Colonic mucosa (tissue), 4 donors: ENCODE measurements around the gene PPP1R12B. TPM values are rescaled to one million over a fixed set of nuclear protein-coding genes. Genes with fewer than 3 reads are reported as not detected.
"Not testable (repeated sequence)": the region's sequence is repeated elsewhere in the genome, so short reads cannot be mapped to it uniquely, and the experiment has no call there.

Experiments used
- DNase-seq: peaks from one replicate; pipeline ENCODE4 v3.0.0-alpha.2; 2020
- H3K27ac ChIP-seq: fragments of 200-600 bp; one replicate; pipeline ENCODE4 v1.8.0; 2021
- H3K27me3 ChIP-seq: fragments of 200-600 bp; one replicate; pipeline ENCODE4 v1.8.0; 2021
- H3K36me3 ChIP-seq: fragments of 200-600 bp; one replicate; pipeline ENCODE4 v1.8.0; 2021
- H3K4me1 ChIP-seq: fragments of 200-600 bp; one replicate; pipeline ENCODE4 v1.8.0; 2021; ENCODE audit warnings: mild to moderate bottlenecking
- H3K4me3 ChIP-seq: fragments of 200-600 bp; one replicate; pipeline ENCODE4 v1.8.0; 2021
- H3K9ac ChIP-seq, 2 donors: one replicate each; pipeline ENCODE4 v1.7.0; 2013; ENCODE audit warnings: control low read depth in 2 of 2, low read depth in 2 of 2, low read length in 2 of 2
- H3K9me3 ChIP-seq: fragments of 200-600 bp; one replicate; pipeline ENCODE4 v1.8.0; 2021
- CTCF ChIP-seq: fragments of 200-600 bp; IDR thresholded peaks from one replicate; pipeline ENCODE4 v1.8.0; 2022; ENCODE audit warnings: antibody characterized with exemption, mild to moderate bottlenecking
- intact Hi-C: fragments of 100-400 bp; cut with DNase I; formaldehyde crosslinking; loops from one replicate; pipeline ENCODE4 v1.14.1; 2022
- total RNA-seq, 2 donors: library from RNA; stranded (reverse); fragmentation: NEBNext Ultra II Directional in 1 of 2; extraction: Animal tissue kit (Norgen Biotek cat#: 25700) in 1 of 2; gene quantifications; one replicate each; pipeline ENCODE4 v1.2.1, GENCODE V29; 2021
- donor health status: healthy.
- donor health status: DM: no; HTN: no; CAD: no.
- donor health status: DM: no; HTN: no; CAD: no.

The PPP1R12B gene
- total RNA-seq, 2 donors from 2014 or later, result 41.1 to 125 TPM

- peak overlapping the region; percentile 41 for H3K27ac ChIP-seq
- no peak for DNase-seq
- no peak overlapping the region for H3K9ac ChIP-seq
- H3K9me3 ChIP-seq, result no peaks in the 10 kb centered on the region
- H3K36me3 ChIP-seq, result peaks cover 6% of the 10 kb centered on the region
- H3K4me1 ChIP-seq, result no peaks in the 10 kb centered on the region
- H3K4me3 ChIP-seq, result no peak overlapping the region
- H3K27me3 ChIP-seq, result no peaks in the 10 kb centered on the region
- TF ChIP-seq CTCF, result no peak
- intact Hi-C loops, result no loop called here
Observed at GRCh38 chr1:202578001-202578504, 229.6 kb downstream of the PPP1R12B start.

- no peak overlapping the region for H3K9ac ChIP-seq
- H3K9me3 ChIP-seq, result no peaks in the 10 kb centered on the region
- no peak for DNase-seq
- H3K27ac ChIP-seq, result peak overlapping the region; percentile 41
- intact Hi-C loops, result no loop called here
- peaks cover 6% of the 10 kb centered on the region for H3K36me3 ChIP-seq
- H3K4me3 ChIP-seq, result no peak overlapping the region
- TF ChIP-seq CTCF, result no peak
- H3K4me1 ChIP-seq, result no peaks in the 10 kb centered on the region
- no peaks in the 10 kb centered on the region for H3K27me3 ChIP-seq
Observed at GRCh38 chr1:202578565-202578964, 230.1 kb downstream of the PPP1R12B start.

GRCh38 chr1:202579806-202580205 is 231.3 kb downstream of the PPP1R12B start:
- intact Hi-C loops, result no loop called here
- DNase-seq, result no peak
- Histone ChIP-seq H3K36me3 (peaks cover 6% of the 10 kb centered on the region), H3K27me3 (no peaks in the 10 kb centered on the region), H3K4me3 (no peak overlapping the region), H3K4me1 (no peaks in the 10 kb centered on the region), H3K9ac (no peak overlapping the region), H3K9me3 (no peaks in the 10 kb centered on the region), H3K27ac (peak overlapping the region; percentile 41)
- no peak for TF ChIP-seq CTCF

GRCh38 chr1:202580619-202581018 is 232.1 kb downstream of the PPP1R12B start:
- Histone ChIP-seq H3K4me3 (no peak overlapping the region), H3K27me3 (no peaks in the 10 kb centered on the region), H3K4me1 (no peaks in the 10 kb centered on the region), H3K9me3 (no peaks in the 10 kb centered on the region), H3K27ac (no peak overlapping the region), H3K9ac (no peak overlapping the region), H3K36me3 (peaks cover 6% of the 10 kb centered on the region)
- no peak for TF ChIP-seq CTCF
- intact Hi-C loops, result no loop called here
- DNase-seq, result no peak

- H3K9me3 ChIP-seq, H3K27me3 ChIP-seq, H3K36me3 ChIP-seq, DNase-seq, H3K9ac ChIP-seq, H3K4me3 ChIP-seq, H3K4me1 ChIP-seq, H3K27ac ChIP-seq, intact Hi-C loops: not testable (repeated sequence)
Observed at GRCh38 chr1:202582350-202582749, 233.9 kb downstream of the PPP1R12B start.

- H3K4me3 ChIP-seq, result no peak overlapping the region
- TF ChIP-seq CTCF, result no peak
- intact Hi-C loops, result no loop called here
- no peak for DNase-seq
- H3K27me3 ChIP-seq, result no peaks in the 10 kb centered on the region
- no peaks in the 10 kb centered on the region for H3K4me1 ChIP-seq
- no peak overlapping the region for H3K27ac ChIP-seq
- H3K9me3 ChIP-seq, result no peaks in the 10 kb centered on the region
- H3K9ac ChIP-seq, result no peak overlapping the region
- H3K36me3 ChIP-seq, result peaks cover 6% of the 10 kb centered on the region
Observed at GRCh38 chr1:202584707-202585589, 236.4 kb downstream of the PPP1R12B start.
